ENCODE results near the gene MYO10.

MYO10 gene

GRCh38 chr5:16617274-16617968, 318.7 kb downstream of the MYO10 start:
- no peak for DNase-seq (ENCODE audit: low spot score)

- peak; percentile 77 for DNase-seq (ENCODE audit: low spot score)
Measured at GRCh38 chr5:16616536-16617273, 319.4 kb downstream of the MYO10 start, which contains the start of gene RETREG1. Gene RETREG1 (minus strand): TSS chr5:16616997. CDS start chr5:16616971, 26 bp downstream.

GRCh38 chr5:16615741-16616535, 320.1 kb downstream of the MYO10 start:
- DNase-seq (ENCODE audit: low spot score): no peak

GRCh38 chr5:16612007-16612406, 324.1 kb downstream of the MYO10 start:
- DNase-seq (ENCODE audit: low spot score): no peak
